ENCODE measurements around the gene CCDC107. TPM values are rescaled to one million over a fixed set of nuclear protein-coding genes. Genes with fewer than 3 reads are reported as not detected.
A peak's percentile ranks its signal among the peaks of the same experiment; 100 is the strongest.

CCDC107 gene
- total RNA-seq, 1 experiment from 2014 or later: 11.8 TPM

DNA sequence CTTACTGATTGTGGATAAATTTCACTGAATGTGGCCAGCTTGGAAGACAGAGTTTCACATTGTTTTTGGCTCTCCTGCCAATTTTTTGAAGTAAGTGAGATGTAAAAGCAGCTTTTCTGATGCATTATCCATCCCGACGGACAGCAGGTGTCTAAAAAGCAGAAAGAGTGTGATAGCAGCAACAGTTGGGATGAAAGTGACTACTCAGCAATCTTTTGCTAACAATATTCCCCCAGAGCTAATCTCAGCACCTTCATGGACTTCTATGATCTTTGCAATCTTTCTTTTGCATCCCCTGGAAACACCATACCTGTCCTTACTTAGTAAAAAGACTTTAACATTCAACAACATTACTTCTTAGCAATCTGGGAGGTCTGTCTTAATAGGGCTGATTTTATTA, 45.2 kb upstream of the CCDC107 start:
- POLR2A ChIA-PET: no interaction called here
- Mint-ChIP-seq H3K27me3 (ENCODE audit: insufficient read depth, unreplicated experiment) (peaks cover 13% of the 10 kb centered on the region), H3K4me1 (ENCODE audit: low read depth, unreplicated experiment) (peaks cover 5% of the 10 kb centered on the region), H3K4me3 (ENCODE audit: unreplicated experiment) (no peak overlapping the region), H3K36me3 (ENCODE audit: insufficient read depth, unreplicated experiment) (no peaks in the 10 kb centered on the region), H3K9me3 (ENCODE audit: unreplicated experiment) (no peaks in the 10 kb centered on the region), H3K27ac (ENCODE audit: unreplicated experiment) (no peak overlapping the region)
- no peaks in the 10 kb centered on the region for H3K9me3 ChIP-seq
- H3K27me3 ChIP-seq (replicated peaks; ENCODE audit: control insufficient read depth, insufficient read depth, low read length): no peaks in the 10 kb centered on the region
- no peaks in the 10 kb centered on the region for H3K36me3 ChIP-seq (ENCODE audit: control insufficient read depth, insufficient read depth, low read length)
- CTCF ChIA-PET: interaction anchor here (1.1 kb wide), 1 partner anchor 9 kb away, joined by 3 read pairs; no protein-coding TSS in a partner anchor
- no peak for DNase-seq
- H3K4me1 ChIP-seq: no peaks in the 10 kb centered on the region
- no TSS peak for BruUV-seq (replicated peaks)
- TF ChIP-seq, protein P1, sequence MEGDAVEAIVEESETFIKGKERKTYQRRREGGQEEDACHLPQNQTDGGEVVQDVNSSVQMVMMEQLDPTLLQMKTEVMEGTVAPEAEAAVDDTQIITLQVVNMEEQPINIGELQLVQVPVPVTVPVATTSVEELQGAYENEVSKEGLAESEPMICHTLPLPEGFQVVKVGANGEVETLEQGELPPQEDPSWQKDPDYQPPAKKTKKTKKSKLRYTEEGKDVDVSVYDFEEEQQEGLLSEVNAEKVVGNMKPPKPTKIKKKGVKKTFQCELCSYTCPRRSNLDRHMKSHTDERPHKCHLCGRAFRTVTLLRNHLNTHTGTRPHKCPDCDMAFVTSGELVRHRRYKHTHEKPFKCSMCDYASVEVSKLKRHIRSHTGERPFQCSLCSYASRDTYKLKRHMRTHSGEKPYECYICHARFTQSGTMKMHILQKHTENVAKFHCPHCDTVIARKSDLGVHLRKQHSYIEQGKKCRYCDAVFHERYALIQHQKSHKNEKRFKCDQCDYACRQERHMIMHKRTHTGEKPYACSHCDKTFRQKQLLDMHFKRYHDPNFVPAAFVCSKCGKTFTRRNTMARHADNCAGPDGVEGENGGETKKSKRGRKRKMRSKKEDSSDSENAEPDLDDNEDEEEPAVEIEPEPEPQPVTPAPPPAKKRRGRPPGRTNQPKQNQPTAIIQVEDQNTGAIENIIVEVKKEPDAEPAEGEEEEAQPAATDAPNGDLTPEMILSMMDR (IDR thresholded peaks at IDR 0.05; ENCODE audit: insufficient read depth in 1 of 2, low read depth in 1 of 2, low read length in 1 of 2, severe bottlenecking in 1 of 2, unreplicated experiment in 1 of 2): no peak
- no peak overlapping the region for H3K4me3 ChIP-seq (ENCODE audit: low read depth, low read length)
- intact Hi-C loops (cut with micrococcal nuclease; ENCODE audit: unreplicated experiment): no loop called here

DNA sequence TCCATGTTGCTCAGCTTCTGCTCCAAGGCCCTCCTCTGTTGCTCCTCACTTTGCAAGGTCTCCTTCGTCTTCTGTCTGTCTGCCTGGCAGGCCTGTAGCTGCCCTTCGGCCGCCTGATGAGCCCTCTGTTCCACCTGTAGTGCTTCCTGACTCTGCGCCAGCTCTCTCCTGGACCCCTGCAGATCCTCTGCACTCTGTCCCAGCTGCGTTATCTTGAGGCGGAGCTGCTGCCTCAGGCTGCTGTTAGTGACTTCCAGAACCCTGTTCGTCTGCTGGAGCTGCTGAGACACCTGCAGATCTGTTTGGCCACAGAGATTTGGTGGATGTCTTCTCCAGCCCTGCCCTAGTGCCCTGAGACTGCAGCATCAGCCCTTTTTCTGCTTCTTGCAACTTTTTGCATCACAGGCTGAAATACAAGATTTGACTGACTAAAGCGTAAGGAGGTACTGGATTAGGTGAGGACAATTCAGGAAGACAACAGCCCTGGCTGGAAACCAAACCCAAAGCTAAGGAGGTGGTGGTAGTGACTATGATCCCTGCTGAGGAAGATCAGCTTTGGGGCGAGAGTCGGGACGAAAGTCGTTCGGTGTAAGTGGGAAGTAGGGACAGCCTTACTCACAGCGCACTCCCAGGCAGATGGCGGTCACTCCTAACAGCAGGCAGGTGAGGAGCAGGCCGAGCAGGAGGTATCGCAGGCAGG, 42.0 kb upstream of the CCDC107 start:
- H3K4me3 ChIP-seq (ENCODE audit: low read depth, low read length): no peak overlapping the region
- H3K27me3 ChIP-seq (replicated peaks; ENCODE audit: control insufficient read depth, insufficient read depth, low read length): no peaks in the 10 kb centered on the region
- Mint-ChIP-seq H3K27ac (ENCODE audit: unreplicated experiment) (no peak overlapping the region), H3K4me3 (ENCODE audit: unreplicated experiment) (peak overlapping the region; percentile 45), H3K9me3 (ENCODE audit: unreplicated experiment) (no peaks in the 10 kb centered on the region), H3K27me3 (ENCODE audit: insufficient read depth, unreplicated experiment) (peaks cover 13% of the 10 kb centered on the region), H3K36me3 (ENCODE audit: insufficient read depth, unreplicated experiment) (no peaks in the 10 kb centered on the region), H3K4me1 (ENCODE audit: low read depth, unreplicated experiment) (peaks cover 5% of the 10 kb centered on the region)
- no peaks in the 10 kb centered on the region for H3K4me1 ChIP-seq
- DNase-seq: no peak
- no peaks in the 10 kb centered on the region for H3K36me3 ChIP-seq (ENCODE audit: control insufficient read depth, insufficient read depth, low read length)
- ChIA-PET POLR2A (interaction anchor here (0.6 kb wide), 1 partner anchor 14 kb away, joined by 6 read pairs; no protein-coding TSS in a partner anchor), CTCF (no interaction called here)
- TF ChIP-seq, protein P1 (IDR thresholded peaks at IDR 0.05; ENCODE audit: insufficient read depth in 1 of 2, low read depth in 1 of 2, low read length in 1 of 2, severe bottlenecking in 1 of 2, unreplicated experiment in 1 of 2): no peak
- intact Hi-C loops (cut with micrococcal nuclease; ENCODE audit: unreplicated experiment): no loop called here
- H3K9me3 ChIP-seq: no peaks in the 10 kb centered on the region
- BruUV-seq (replicated peaks): no TSS peak

DNA sequence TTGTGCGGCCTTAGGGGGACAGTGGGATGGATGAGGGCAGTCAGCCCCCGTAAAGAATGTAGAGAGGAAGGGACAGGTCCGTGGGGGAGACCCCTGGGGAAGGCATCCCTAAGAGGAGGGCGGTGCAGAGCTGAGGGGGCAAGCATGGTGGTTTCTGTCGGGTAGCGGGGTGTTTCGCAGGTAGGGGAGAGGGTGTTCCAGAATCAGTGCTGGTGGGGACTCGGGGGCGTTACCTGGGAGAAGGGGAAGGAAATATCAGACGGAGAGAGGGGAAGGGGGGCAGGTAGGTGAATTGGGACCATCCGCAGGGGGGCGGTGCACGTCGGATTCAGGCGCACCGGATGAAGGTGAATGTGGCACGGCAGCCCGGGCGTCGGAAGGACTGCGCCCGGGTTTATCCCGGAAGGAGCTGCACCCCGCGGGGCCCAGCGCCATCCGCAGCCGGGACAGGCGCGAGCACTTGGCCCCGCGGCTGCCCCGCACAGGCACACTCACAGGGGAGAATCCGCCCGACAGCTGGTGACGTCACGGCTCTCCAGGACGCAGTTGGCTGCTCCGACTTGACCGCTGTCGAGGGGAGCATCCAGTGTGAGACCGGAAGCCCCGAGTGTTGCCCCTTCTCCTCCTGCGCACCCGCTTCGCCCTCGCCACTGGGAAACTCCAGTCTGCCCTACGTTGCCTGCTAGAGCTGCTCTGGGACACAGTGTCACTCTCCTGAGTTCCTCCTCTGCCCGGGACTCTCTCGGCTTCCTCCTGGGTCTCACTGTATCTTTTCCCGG, 41.2 kb upstream of the CCDC107 start:
- Mint-ChIP-seq H3K27me3 (ENCODE audit: insufficient read depth, unreplicated experiment) (peaks cover 13% of the 10 kb centered on the region), H3K9me3 (ENCODE audit: unreplicated experiment) (no peaks in the 10 kb centered on the region), H3K4me1 (ENCODE audit: low read depth, unreplicated experiment) (peaks cover 5% of the 10 kb centered on the region), H3K4me3 (ENCODE audit: unreplicated experiment) (peak overlapping the region; percentile 60), H3K36me3 (ENCODE audit: insufficient read depth, unreplicated experiment) (no peaks in the 10 kb centered on the region), H3K27ac (ENCODE audit: unreplicated experiment) (no peak overlapping the region)
- Histone ChIP-seq H3K9me3 (no peaks in the 10 kb centered on the region), H3K36me3 (ENCODE audit: control insufficient read depth, insufficient read depth, low read length) (no peaks in the 10 kb centered on the region), H3K27me3 (replicated peaks; ENCODE audit: control insufficient read depth, insufficient read depth, low read length) (no peaks in the 10 kb centered on the region), H3K4me3 (ENCODE audit: low read depth, low read length) (peak overlapping the region; percentile 20; the same call in 1 of the 2 replicates), H3K4me1 (no peaks in the 10 kb centered on the region)
- BruUV-seq (replicated peaks): no TSS peak
- TF ChIP-seq, protein P1 (IDR thresholded peaks at IDR 0.05; ENCODE audit: insufficient read depth in 1 of 2, low read depth in 1 of 2, low read length in 1 of 2, severe bottlenecking in 1 of 2, unreplicated experiment in 1 of 2): no peak
- POLR2A ChIA-PET: interaction anchor here (0.6 to 0.8 kb wide), 2 partner anchors 13 to 30 kb away, joined by 4 to 6 read pairs; no protein-coding TSS in a partner anchor
- peak; percentile 22 to 49 for DNase-seq
- CTCF ChIA-PET: no interaction called here
- intact Hi-C loops (cut with micrococcal nuclease; ENCODE audit: unreplicated experiment): no loop called here

Data from Caco-2 (cell line).